GM19023 (cell line): ENCODE results near the gene LUC7L.
"Not testable (repeated sequence)": the region's sequence is repeated elsewhere in the genome, so short reads cannot be mapped to it uniquely, and the experiment has no call there.

ENCODE experiments used
- ATAC-seq: cut with Tn5 transposase; IDR thresholded peaks from one replicate; pipeline ENCODE4 v1.9.1; 2021; ENCODE audit warnings: mild to moderate bottlenecking, moderate library complexity; ENCODE audit not compliant: unreplicated experiment

LUC7L gene

GRCh38 chr16:169014-169413 lies 60.2 kb downstream of the LUC7L start:
- no peak for ATAC-seq

- no peak for ATAC-seq
Measured at GRCh38 chr16:168424-168823, 60.8 kb downstream of the LUC7L start.

GRCh38 chr16:167122-167690 lies 62.0 kb downstream of the LUC7L start:
- ATAC-seq: no peak

GRCh38 chr16:166375-167121 lies 62.7 kb downstream of the LUC7L start:
- no peak for ATAC-seq

- no peak for ATAC-seq
Measured at GRCh38 chr16:165539-166374, 63.5 kb downstream of the LUC7L start, which contains the start of gene HBM. HBM (plus strand) TSS chr16:165978; CDS start chr16:165998, 20 bp downstream.

- no peak for ATAC-seq
Measured at GRCh38 chr16:164827-165538, 64.3 kb downstream of the LUC7L start.

- not testable (repeated sequence) for ATAC-seq
Measured at GRCh38 chr16:164134-164823, 65.0 kb downstream of the LUC7L start.

- not testable (repeated sequence) for ATAC-seq
Measured at GRCh38 chr16:163696-164095, 65.6 kb downstream of the LUC7L start.

GRCh38 chr16:163139-163538 lies 66.1 kb downstream of the LUC7L start:
- ATAC-seq: not testable (repeated sequence)

GRCh38 chr16:162271-162991 lies 66.8 kb downstream of the LUC7L start:
- no peak for ATAC-seq

- ATAC-seq: no peak
Measured at GRCh38 chr16:160691-161190, 68.5 kb downstream of the LUC7L start.

- ATAC-seq: not testable (repeated sequence)
Measured at GRCh38 chr16:160242-160641, 69.0 kb downstream of the LUC7L start.

- ATAC-seq: no peak
Measured at GRCh38 chr16:159136-159849, 70.0 kb downstream of the LUC7L start.

GRCh38 chr16:155031-155398 lies 74.2 kb downstream of the LUC7L start:
- ATAC-seq: no peak

- ATAC-seq: no peak
Measured at GRCh38 chr16:154217-155030, 74.8 kb downstream of the LUC7L start.

GRCh38 chr16:153550-154216 lies 75.6 kb downstream of the LUC7L start:
- not testable (repeated sequence) for ATAC-seq

GRCh38 chr16:153129-153521 lies 76.1 kb downstream of the LUC7L start:
- ATAC-seq: not testable (repeated sequence)
